Heart right ventricle (tissue), 16 donors: Measurements from ENCODE around the gene NACC1. TPM values are rescaled to one million over a fixed set of nuclear protein-coding genes. Genes with fewer than 3 reads are reported as not detected.
A peak's percentile ranks its signal among the peaks of the same experiment; 100 is the strongest.

ENCODE experiments used
- ATAC-seq, 8 donors: fragments of 200-7000 bp; cut with Tn5 transposase; one replicate each; pipeline ENCODE4 v1.9.1; 2020; ENCODE audit warnings: mild to moderate bottlenecking in 8 of 8, moderate library complexity in 8 of 8, moderate number of reproducible peaks in 1 of 8
- DNase-seq, 2 donors: peaks; one replicate each; pipeline ENCODE4 v3.0.0-alpha.2; 2020
- H3K27ac ChIP-seq, 10 donors: fragments of 200-600 bp; sonication (generic) in 2 of 10; one replicate each; pipeline versions ENCODE4 v1.5.0 to v1.8.0; 2020 to 2022; ENCODE audit warnings: mild to moderate bottlenecking in 3 of 10
- H3K27me3 ChIP-seq, 7 donors: fragments of 200-600 bp; one replicate each; pipeline ENCODE4 v1.8.0; 2021 to 2022; ENCODE audit warnings: mild to moderate bottlenecking in 2 of 7
- H3K36me3 ChIP-seq, 9 donors: fragments of 200-600 bp; sonication (generic) in 1 of 9; one replicate each; pipeline versions ENCODE4 v1.5.0 to v1.8.0; 2020 to 2022; ENCODE audit warnings: mild to moderate bottlenecking in 2 of 9
- H3K4me1 ChIP-seq, 9 donors: fragments of 200-600 bp; sonication (generic) in 1 of 9; one replicate each; pipeline versions ENCODE4 v1.5.0 to v1.8.0; 2020 to 2022; ENCODE audit warnings: mild to moderate bottlenecking in 4 of 9
- H3K4me3 ChIP-seq, 10 donors: fragments of 200-600 bp; sonication (generic) in 2 of 10; one replicate each; pipeline versions ENCODE4 v1.5.0 to v1.8.0; 2020 to 2022; ENCODE audit warnings: mild to moderate bottlenecking in 7 of 10, moderate library complexity in 2 of 10
- H3K9me3 ChIP-seq, 11 donors: fragments of 200-600 bp in 10 of 11; sonication (generic) in 2 of 11; one replicate each; pipeline versions ENCODE4 v1.5.0 to v1.8.0; 2013 to 2022; ENCODE audit warnings: mild to moderate bottlenecking in 2 of 11, control low read depth in 1 of 11, moderate library complexity in 1 of 11
- CTCF ChIP-seq, 9 donors: fragments of 200-600 bp; sonication (generic) in 2 of 9; IDR thresholded peaks; one replicate each; pipeline versions ENCODE4 v1.5.0 to v1.8.0; 2021 to 2022; ENCODE audit warnings: antibody characterized with exemption in 9 of 9, mild to moderate bottlenecking in 5 of 9, moderate library complexity in 1 of 9
- WGBS, 2 donors: extraction: QIAGEN DNeasy Blood & Tissue Kit; methylation state at CpG; one replicate each; pipeline ENCODE4 v1.1.7; 2013; ENCODE audit warnings: inconsistent platforms in 1 of 2; 5-methylcytosine and 5-hydroxymethylcytosine counted together
- intact Hi-C, 10 donors: fragments of 100-400 bp; cut with DNase I; formaldehyde crosslinking; loops; one replicate each; pipeline versions ENCODE4 v1.11.1 to v1.14.2; 2022
- polyA plus RNA-seq, 2 donors: library from polyadenylated mRNA; stranded (reverse); fragments of 200-250 nt; gene quantifications; one replicate each; pipeline ENCODE4 v1.2.3, GENCODE V29; 2013
- total RNA-seq, 10 donors: library from RNA; stranded (reverse); fragmentation: NEBNext Ultra II Directional in 3 of 10; extraction: Animal tissue kit (Norgen Biotek cat#: 25700) in 3 of 10; gene quantifications; one replicate each; pipeline versions ENCODE4 v1.2.1 to v1.2.4, GENCODE V29; 2021 to 2023
- donor health status: Arrhythmogenic right ventricular cardiomyopathy.
- donor health status: ischemic (EF 13 %, LVEDD 7.1; RV severe dilation, severe dysfunction).
- donor health status: healthy with polysubstance abuse.
- donor health status: DM: no; HTN: yes; CAD: no.
- donor health status: DM: no; HTN: no; CAD: no.
- donor health status: ischemic (EF 25% LVEDD 6.9; RV normal size, moderate dysfunction).
- donor health status: ischemic (EF 25% LVEDD 5.7; RV mildly dilated, moderate dysfunction).
- donor health status: healthy.
- donor health status: DM: yes; HTN: yes; CAD: no.
- donor health status: Ischemic cardiomyopathy.
- donor health status: ischemic (EF 35%, LVEDD 5.7; RV mildly dilated, moderate dysfunction).
- donor health status: nonischemic (EF 11% LVEDD 7.7; RV severe dilation, severe dysfunction).
- donor health status: DM: yes; HTN: yes; CAD: no.
- donor health status: PGD.
- donor health status: ischemic (EF 29% LVEDD 5.4; RV normal size, mild dysfunction).
- donor health status: nonischemic (EF 23%, LVEDD 6.1; RV moderate dilation, normal function).

Gene NACC1
- total and polyA plus RNA-seq, 12 donors = 23.9 to 58.0 (median 33.0) TPM

GRCh38 chr19:13162724-13163608, 44.9 kb downstream of the NACC1 start:
- 3 to 4% methylated on average over 58 of the region's 58 CpGs for WGBS, 2 donors
- Histone ChIP-seq H3K4me3 (peak overlapping the region in 9 of 10 donors; percentile 17 to 55 (median 45)), H3K27ac (peak overlapping the region; percentile 81 to 99 (median 96)), H3K9me3 (no peaks in the 10 kb centered on the region), H3K36me3 (no peaks in the 10 kb centered on the region), H3K4me1 (peaks cover 18 to 80% (median 61%) of the 10 kb centered on the region in 9 donors), H3K27me3 (no peaks in the 10 kb centered on the region)
- peak; percentile 96 to 99 for DNase-seq
- no peak for TF ChIP-seq CTCF (IDR thresholded peaks at IDR 0.05)
- ATAC-seq = peak; percentile 84 to 92 (median 87)
- intact Hi-C loops = loop anchor here in 2 of 10 donors (10.0 kb wide), 2 partner anchors 188 to 682 kb away; no protein-coding TSS in a partner anchor

- ATAC-seq (peak; percentile 31 to 53 (median 37)), DNase-seq (peak; percentile 70 to 76)
- Histone ChIP-seq H3K9me3 (no peaks in the 10 kb centered on the region), H3K4me3 (peak overlapping the region in 9 of 10 donors; percentile 16 to 55 (median 45)), H3K4me1 (peaks cover 18 to 88% (median 64%) of the 10 kb centered on the region in 9 donors), H3K27ac (peak overlapping the region; percentile 81 to 99 (median 96)), H3K36me3 (no peaks in the 10 kb centered on the region), H3K27me3 (no peaks in the 10 kb centered on the region)
- WGBS, 2 donors = 18 to 28% methylated on average over 20 of the region's 20 CpGs
- no peak for TF ChIP-seq CTCF (IDR thresholded peaks at IDR 0.05)
- intact Hi-C loops = loop anchor here in 2 of 10 donors (1.0 to 10.0 kb wide), 3 partner anchors 8 to 681 kb away; no protein-coding TSS in a partner anchor
These were observed 45.7 kb downstream of the NACC1 start for GRCh38 chr19:13163609-13164342.

GRCh38 chr19:13164343-13165161, 46.5 kb downstream of the NACC1 start:
- ATAC-seq (peak; percentile 41 to 64 (median 61)), DNase-seq (peak; percentile 79 to 89)
- 27 to 30% methylated on average over 19 of the region's 19 CpGs for WGBS, 2 donors
- TF ChIP-seq CTCF (IDR thresholded peaks at IDR 0.05) = no peak
- peak overlapping the region; percentile 81 to 99 (median 96) for H3K27ac ChIP-seq
- H3K27me3 ChIP-seq = no peaks in the 10 kb centered on the region
- H3K9me3 ChIP-seq = no peaks in the 10 kb centered on the region
- intact Hi-C loops = loop anchor here in 2 of 10 donors (1.0 to 10.0 kb wide), 3 partner anchors 9 to 680 kb away; no protein-coding TSS in a partner anchor
- peak overlapping the region in 7 of 10 donors; percentile 27 to 55 (median 49) for H3K4me3 ChIP-seq
- H3K4me1 ChIP-seq = peaks cover 18 to 91% (median 64%) of the 10 kb centered on the region in 9 donors
- H3K36me3 ChIP-seq = no peaks in the 10 kb centered on the region
